K562 (cell line): ENCODE results near the gene ERCC2. TPM values are rescaled to one million over a fixed set of nuclear protein-coding genes. Genes with fewer than 3 reads are reported as not detected.

Experiments used
- HOXB6 ChIP-seq: fragments of 250-450 bp; sonication (Bioruptor Pico); IDR thresholded peaks from 2 replicates; pipeline ENCODE4 v1.5.1; 2022; ENCODE audit warnings: mild to moderate bottlenecking, borderline replicate concordance
- MBD2 ChIP-seq: sonication (generic); IDR thresholded peaks from 2 replicates; pipeline ENCODE4 v1.6.1; 2016; ENCODE audit warnings: low read depth, borderline replicate concordance
- MTA3 ChIP-seq: fragments of 450-650 bp; formaldehyde crosslinking; IDR thresholded peaks from 2 replicates; pipeline ENCODE4 v1.6.1; 2017; ENCODE audit warnings: mild to moderate bottlenecking, borderline replicate concordance
- STAG1 ChIP-seq: sonication (generic); formaldehyde crosslinking; IDR thresholded peaks from 2 replicates; pipeline ENCODE4 v1.5.0; 2020; ENCODE audit warnings: missing genetic modification reagents, borderline replicate concordance
- ZNF717 ChIP-seq: fragments of 250-450 bp; sonication (Bioruptor Pico); IDR thresholded peaks from 2 replicates; pipeline ENCODE4 v1.5.0; 2021
- polyA plus RNA-seq, 8 experiments: library from polyadenylated mRNA; depleted of rRNA in 4 of 8; stranded (reverse) in 5 of 8; unstranded in 3 of 8; fragments of >200 nt; fragmentation: Nextera tagmentation in 2 of 8; fragmentation: Illumina TruSeq in 1 of 8; extraction: Ambion mirVana in 2 of 8; extraction: Trizol in 1 of 8; gene quantifications; 2 replicates each; pipeline versions ENCODE4 v1.2.1 to v1.2.3, GENCODE V29; 2011 to 2014; ENCODE audit warnings: inconsistent platforms in 1 of 8, missing spikeins in 1 of 8
- total RNA-seq, 7 experiments: library from RNA; depleted of rRNA in 6 of 7; stranded (reverse); fragments of >200 nt in 6 of 7; fragmentation: Illumina TruSeq in 2 of 7; extraction: Trizol in 2 of 7; gene quantifications; 2 replicates each; pipeline versions ENCODE4 v1.2.1 to v1.2.3, GENCODE V29; 2011 to 2021; ENCODE audit warnings: low replicate concordance in 1 of 7
- TF ChIP-seq, protein P1 (sequence below): fragments of 450-650 bp; IDR thresholded peaks from 2 replicates; pipeline ENCODE4 v1.6.1; 2016; ENCODE audit warnings: mild to moderate bottlenecking, moderate library complexity

Gene ERCC2
- total and polyA plus RNA-seq, 9 of the 15 experiments (the other 6 are each of a cell fraction or from before 2014, with no cell fraction given), result 2.2 to 55.9 (median 23.4) TPM

DNA sequence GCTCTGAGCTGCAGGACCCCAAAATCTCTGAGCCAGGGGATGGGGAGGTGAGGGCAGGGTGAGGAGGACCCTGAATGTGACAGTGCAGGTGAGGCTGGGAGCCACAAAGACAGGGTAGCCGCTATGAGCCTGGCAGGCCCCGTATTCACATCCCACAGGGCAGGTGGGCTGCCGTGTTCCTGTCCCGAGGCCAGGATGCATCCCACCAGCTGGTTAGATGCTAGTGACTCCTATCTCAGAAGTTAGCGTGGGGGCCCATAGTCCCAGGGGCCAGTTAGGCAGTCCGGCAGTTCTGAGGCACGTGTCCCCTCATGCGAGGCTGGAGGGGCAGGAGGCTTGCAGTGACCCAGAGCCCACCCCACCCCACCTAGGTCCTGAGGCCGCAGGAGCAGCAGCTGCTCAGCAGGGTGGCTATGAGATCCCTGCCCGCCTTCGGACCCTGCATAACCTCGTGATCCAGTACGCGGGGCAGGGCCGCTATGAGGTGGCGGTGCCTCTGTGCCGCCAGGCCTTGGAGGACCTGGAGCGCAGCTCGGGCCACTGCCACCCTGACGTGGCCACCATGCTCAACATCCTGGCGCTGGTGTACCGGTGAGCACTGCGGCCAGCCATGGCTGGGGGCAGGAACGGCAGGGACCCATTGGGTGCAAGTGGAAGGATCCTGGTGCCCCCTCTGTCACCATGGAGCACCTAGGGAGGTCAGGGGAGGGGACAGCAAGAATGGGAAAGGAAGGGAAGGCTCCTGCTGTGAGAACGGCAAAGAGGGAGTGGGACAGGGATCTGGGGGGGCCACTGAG is 22.6 kb downstream of the ERCC2 start (continued):
- TF ChIP-seq, protein P1, sequence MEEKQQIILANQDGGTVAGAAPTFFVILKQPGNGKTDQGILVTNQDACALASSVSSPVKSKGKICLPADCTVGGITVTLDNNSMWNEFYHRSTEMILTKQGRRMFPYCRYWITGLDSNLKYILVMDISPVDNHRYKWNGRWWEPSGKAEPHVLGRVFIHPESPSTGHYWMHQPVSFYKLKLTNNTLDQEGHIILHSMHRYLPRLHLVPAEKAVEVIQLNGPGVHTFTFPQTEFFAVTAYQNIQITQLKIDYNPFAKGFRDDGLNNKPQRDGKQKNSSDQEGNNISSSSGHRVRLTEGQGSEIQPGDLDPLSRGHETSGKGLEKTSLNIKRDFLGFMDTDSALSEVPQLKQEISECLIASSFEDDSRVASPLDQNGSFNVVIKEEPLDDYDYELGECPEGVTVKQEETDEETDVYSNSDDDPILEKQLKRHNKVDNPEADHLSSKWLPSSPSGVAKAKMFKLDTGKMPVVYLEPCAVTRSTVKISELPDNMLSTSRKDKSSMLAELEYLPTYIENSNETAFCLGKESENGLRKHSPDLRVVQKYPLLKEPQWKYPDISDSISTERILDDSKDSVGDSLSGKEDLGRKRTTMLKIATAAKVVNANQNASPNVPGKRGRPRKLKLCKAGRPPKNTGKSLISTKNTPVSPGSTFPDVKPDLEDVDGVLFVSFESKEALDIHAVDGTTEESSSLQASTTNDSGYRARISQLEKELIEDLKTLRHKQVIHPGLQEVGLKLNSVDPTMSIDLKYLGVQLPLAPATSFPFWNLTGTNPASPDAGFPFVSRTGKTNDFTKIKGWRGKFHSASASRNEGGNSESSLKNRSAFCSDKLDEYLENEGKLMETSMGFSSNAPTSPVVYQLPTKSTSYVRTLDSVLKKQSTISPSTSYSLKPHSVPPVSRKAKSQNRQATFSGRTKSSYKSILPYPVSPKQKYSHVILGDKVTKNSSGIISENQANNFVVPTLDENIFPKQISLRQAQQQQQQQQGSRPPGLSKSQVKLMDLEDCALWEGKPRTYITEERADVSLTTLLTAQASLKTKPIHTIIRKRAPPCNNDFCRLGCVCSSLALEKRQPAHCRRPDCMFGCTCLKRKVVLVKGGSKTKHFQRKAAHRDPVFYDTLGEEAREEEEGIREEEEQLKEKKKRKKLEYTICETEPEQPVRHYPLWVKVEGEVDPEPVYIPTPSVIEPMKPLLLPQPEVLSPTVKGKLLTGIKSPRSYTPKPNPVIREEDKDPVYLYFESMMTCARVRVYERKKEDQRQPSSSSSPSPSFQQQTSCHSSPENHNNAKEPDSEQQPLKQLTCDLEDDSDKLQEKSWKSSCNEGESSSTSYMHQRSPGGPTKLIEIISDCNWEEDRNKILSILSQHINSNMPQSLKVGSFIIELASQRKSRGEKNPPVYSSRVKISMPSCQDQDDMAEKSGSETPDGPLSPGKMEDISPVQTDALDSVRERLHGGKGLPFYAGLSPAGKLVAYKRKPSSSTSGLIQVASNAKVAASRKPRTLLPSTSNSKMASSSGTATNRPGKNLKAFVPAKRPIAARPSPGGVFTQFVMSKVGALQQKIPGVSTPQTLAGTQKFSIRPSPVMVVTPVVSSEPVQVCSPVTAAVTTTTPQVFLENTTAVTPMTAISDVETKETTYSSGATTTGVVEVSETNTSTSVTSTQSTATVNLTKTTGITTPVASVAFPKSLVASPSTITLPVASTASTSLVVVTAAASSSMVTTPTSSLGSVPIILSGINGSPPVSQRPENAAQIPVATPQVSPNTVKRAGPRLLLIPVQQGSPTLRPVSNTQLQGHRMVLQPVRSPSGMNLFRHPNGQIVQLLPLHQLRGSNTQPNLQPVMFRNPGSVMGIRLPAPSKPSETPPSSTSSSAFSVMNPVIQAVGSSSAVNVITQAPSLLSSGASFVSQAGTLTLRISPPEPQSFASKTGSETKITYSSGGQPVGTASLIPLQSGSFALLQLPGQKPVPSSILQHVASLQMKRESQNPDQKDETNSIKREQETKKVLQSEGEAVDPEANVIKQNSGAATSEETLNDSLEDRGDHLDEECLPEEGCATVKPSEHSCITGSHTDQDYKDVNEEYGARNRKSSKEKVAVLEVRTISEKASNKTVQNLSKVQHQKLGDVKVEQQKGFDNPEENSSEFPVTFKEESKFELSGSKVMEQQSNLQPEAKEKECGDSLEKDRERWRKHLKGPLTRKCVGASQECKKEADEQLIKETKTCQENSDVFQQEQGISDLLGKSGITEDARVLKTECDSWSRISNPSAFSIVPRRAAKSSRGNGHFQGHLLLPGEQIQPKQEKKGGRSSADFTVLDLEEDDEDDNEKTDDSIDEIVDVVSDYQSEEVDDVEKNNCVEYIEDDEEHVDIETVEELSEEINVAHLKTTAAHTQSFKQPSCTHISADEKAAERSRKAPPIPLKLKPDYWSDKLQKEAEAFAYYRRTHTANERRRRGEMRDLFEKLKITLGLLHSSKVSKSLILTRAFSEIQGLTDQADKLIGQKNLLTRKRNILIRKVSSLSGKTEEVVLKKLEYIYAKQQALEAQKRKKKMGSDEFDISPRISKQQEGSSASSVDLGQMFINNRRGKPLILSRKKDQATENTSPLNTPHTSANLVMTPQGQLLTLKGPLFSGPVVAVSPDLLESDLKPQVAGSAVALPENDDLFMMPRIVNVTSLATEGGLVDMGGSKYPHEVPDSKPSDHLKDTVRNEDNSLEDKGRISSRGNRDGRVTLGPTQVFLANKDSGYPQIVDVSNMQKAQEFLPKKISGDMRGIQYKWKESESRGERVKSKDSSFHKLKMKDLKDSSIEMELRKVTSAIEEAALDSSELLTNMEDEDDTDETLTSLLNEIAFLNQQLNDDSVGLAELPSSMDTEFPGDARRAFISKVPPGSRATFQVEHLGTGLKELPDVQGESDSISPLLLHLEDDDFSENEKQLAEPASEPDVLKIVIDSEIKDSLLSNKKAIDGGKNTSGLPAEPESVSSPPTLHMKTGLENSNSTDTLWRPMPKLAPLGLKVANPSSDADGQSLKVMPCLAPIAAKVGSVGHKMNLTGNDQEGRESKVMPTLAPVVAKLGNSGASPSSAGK, result no peak
- TF ChIP-seq MTA3, result no peak
- no peak for TF ChIP-seq ZNF717
- TF ChIP-seq HOXB6, result no peak
- peak; percentile 26; the same call in 1 of the 2 replicates for TF ChIP-seq MBD2
- no peak for TF ChIP-seq STAG1 (CRISPR knock-in tag)
